ENCODE results near the gene MICU2. TPM values are rescaled to one million over a fixed set of nuclear protein-coding genes. Genes with fewer than 3 reads are reported as not detected.

MICU2 gene
- total RNA-seq, 1 experiment from 2014 or later, result 113 TPM

Small RNA genes within 50 kb of the gene (small RNA-seq; reads per million reads assigned to genes)
- not detected for gene RNU6-59P

Other genes with a start within 250 kb of the MICU2 start
- 47.0 and 48.3 TPM in 2 replicates for gene ZDHHC20, start 144.9 kb downstream of the MICU2 start, total RNA-seq (2014; rRNA removed; shearing (Covaris generic))
- gene FGF9, start 66.9 kb upstream of the MICU2 start, total RNA-seq (2014; rRNA removed; shearing (Covaris generic)), result 0.47 TPM in 1 of 2 replicates, not detected in the other

Data from HT1080 (cell line).